Lower leg skin (tissue), 3 donors: ENCODE results near the gene THADA.

Experiments used
- CTCF ChIP-seq, 3 donors: fragments of 450-650 bp; IDR thresholded peaks; one replicate each; pipeline ENCODE4 v1.5.1; 2016; ENCODE audit warnings: antibody characterized with exemption in 3 of 3, mild to moderate bottlenecking in 3 of 3, moderate library complexity in 2 of 3
- POLR2A ChIP-seq, 2 donors: fragments of 450-650 bp; IDR thresholded peaks; one replicate each; pipeline ENCODE4 v1.6.1; 2016 to 2017; ENCODE audit warnings: antibody characterized with exemption in 2 of 2, mild to moderate bottlenecking in 1 of 2, moderate library complexity in 1 of 2

GRCh38 chr2:43610361-43610760 lies 14.5 kb upstream of the THADA start:
- TF ChIP-seq CTCF (IDR thresholded peaks at IDR 0.05) (no peak), POLR2A (IDR thresholded peaks at IDR 0.05) (no peak)
